ENCODE measurements around the gene PLCD1. TPM values are rescaled to one million over a fixed set of nuclear protein-coding genes. Genes with fewer than 3 reads are reported as not detected.

Gene PLCD1
- total and polyA plus RNA-seq, 2 experiments from 2014 or later, result 16.0 to 24.4 TPM

- no peak for DNase-seq (ENCODE audit: low spot score)
- peaks cover 34% of the 10 kb centered on the region for H3K4me1 ChIP-seq (ENCODE audit: insufficient read depth)
- H3K27me3 ChIP-seq (ENCODE audit: insufficient read depth), result no peaks in the 10 kb centered on the region
- no peak for ATAC-seq
- no peaks in the 10 kb centered on the region for H3F3A ChIP-seq (replicated peaks; ENCODE audit: low read depth)
- H3K36me3 ChIP-seq (ENCODE audit: insufficient read depth), result no peaks in the 10 kb centered on the region
- H3K27ac ChIP-seq (ENCODE audit: low read depth), result peak overlapping the region; percentile 88; the same call in 1 of the 2 replicates
- H2AFZ ChIP-seq, result no peak overlapping the region
- Mint-ChIP-seq H3K36me3 (ENCODE audit: low read depth) (peaks cover 4% of the 10 kb centered on the region; the same call in 2 of the 3 replicates), H3K9me3 (no peaks in the 10 kb centered on the region), H3K27ac (0 out of 2 replicates have a peak overlapping the region, but pooled peaks have one; percentile 96), H3K4me3 (no peak overlapping the region), H3K27me3 (ENCODE audit: insufficient read depth, low read depth, poor library complexity) (peaks cover 2% of the 10 kb centered on the region), H3K4me1 (peaks cover 34% of the 10 kb centered on the region)
- no peaks in the 10 kb centered on the region for H3K79me2 ChIP-seq (replicated peaks; ENCODE audit: insufficient read depth)
- TF ChIP-seq, protein P1, sequence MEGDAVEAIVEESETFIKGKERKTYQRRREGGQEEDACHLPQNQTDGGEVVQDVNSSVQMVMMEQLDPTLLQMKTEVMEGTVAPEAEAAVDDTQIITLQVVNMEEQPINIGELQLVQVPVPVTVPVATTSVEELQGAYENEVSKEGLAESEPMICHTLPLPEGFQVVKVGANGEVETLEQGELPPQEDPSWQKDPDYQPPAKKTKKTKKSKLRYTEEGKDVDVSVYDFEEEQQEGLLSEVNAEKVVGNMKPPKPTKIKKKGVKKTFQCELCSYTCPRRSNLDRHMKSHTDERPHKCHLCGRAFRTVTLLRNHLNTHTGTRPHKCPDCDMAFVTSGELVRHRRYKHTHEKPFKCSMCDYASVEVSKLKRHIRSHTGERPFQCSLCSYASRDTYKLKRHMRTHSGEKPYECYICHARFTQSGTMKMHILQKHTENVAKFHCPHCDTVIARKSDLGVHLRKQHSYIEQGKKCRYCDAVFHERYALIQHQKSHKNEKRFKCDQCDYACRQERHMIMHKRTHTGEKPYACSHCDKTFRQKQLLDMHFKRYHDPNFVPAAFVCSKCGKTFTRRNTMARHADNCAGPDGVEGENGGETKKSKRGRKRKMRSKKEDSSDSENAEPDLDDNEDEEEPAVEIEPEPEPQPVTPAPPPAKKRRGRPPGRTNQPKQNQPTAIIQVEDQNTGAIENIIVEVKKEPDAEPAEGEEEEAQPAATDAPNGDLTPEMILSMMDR (conservative IDR thresholded peaks at IDR 0.05; ENCODE audit: low read depth in 2 of 2), result no peak
- TF ChIP-seq, protein P2, sequence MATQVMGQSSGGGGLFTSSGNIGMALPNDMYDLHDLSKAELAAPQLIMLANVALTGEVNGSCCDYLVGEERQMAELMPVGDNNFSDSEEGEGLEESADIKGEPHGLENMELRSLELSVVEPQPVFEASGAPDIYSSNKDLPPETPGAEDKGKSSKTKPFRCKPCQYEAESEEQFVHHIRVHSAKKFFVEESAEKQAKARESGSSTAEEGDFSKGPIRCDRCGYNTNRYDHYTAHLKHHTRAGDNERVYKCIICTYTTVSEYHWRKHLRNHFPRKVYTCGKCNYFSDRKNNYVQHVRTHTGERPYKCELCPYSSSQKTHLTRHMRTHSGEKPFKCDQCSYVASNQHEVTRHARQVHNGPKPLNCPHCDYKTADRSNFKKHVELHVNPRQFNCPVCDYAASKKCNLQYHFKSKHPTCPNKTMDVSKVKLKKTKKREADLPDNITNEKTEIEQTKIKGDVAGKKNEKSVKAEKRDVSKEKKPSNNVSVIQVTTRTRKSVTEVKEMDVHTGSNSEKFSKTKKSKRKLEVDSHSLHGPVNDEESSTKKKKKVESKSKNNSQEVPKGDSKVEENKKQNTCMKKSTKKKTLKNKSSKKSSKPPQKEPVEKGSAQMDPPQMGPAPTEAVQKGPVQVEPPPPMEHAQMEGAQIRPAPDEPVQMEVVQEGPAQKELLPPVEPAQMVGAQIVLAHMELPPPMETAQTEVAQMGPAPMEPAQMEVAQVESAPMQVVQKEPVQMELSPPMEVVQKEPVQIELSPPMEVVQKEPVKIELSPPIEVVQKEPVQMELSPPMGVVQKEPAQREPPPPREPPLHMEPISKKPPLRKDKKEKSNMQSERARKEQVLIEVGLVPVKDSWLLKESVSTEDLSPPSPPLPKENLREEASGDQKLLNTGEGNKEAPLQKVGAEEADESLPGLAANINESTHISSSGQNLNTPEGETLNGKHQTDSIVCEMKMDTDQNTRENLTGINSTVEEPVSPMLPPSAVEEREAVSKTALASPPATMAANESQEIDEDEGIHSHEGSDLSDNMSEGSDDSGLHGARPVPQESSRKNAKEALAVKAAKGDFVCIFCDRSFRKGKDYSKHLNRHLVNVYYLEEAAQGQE (IDR thresholded peaks at IDR 0.05; ENCODE audit: unreplicated experiment), result no peak
- TF ChIP-seq, protein P3, sequence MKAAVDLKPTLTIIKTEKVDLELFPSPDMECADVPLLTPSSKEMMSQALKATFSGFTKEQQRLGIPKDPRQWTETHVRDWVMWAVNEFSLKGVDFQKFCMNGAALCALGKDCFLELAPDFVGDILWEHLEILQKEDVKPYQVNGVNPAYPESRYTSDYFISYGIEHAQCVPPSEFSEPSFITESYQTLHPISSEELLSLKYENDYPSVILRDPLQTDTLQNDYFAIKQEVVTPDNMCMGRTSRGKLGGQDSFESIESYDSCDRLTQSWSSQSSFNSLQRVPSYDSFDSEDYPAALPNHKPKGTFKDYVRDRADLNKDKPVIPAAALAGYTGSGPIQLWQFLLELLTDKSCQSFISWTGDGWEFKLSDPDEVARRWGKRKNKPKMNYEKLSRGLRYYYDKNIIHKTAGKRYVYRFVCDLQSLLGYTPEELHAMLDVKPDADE (IDR thresholded peaks at IDR 0.05), result no peak
- TF ChIP-seq EZH2 (IDR thresholded peaks at IDR 0.05; ENCODE audit: low read depth, unreplicated experiment), result no peak
- no peak for TF ChIP-seq ZNF462 (CRISPR knock-in tag; IDR thresholded peaks at IDR 0.05)
- no peak for TF ChIP-seq ZNF114 (CRISPR knock-in tag; IDR thresholded peaks at IDR 0.05)
- no peak for TF ChIP-seq NANOG (IDR thresholded peaks at IDR 0.05; ENCODE audit: borderline replicate concordance)
- no peak for TF ChIP-seq STAT1 (IDR thresholded peaks at IDR 0.05; ENCODE audit: unreplicated experiment)
- TF ChIP-seq POLR2AphosphoS5 (IDR thresholded peaks at IDR 0.05; ENCODE audit: low read depth), result no peak
- TF ChIP-seq EZH2phosphoT487 (IDR thresholded peaks at IDR 0.05; ENCODE audit: unreplicated experiment), result no peak
- no peak for TF ChIP-seq ZNF331 (CRISPR knock-in tag; IDR thresholded peaks at IDR 0.05; ENCODE audit: low read depth)
- no peak for TF ChIP-seq JUNB (IDR thresholded peaks at IDR 0.05; ENCODE audit: unreplicated experiment)
- no peak for TF ChIP-seq CREB1 (CRISPR knock-in tag; IDR thresholded peaks at IDR 0.05; ENCODE audit: low read depth)
- H3K4me2 ChIP-seq, result no peak overlapping the region
- no peaks in the 10 kb centered on the region for H4K20me1 ChIP-seq (replicated peaks; ENCODE audit: insufficient read depth)
- H3K9me2 ChIP-seq (ENCODE audit: insufficient read depth), result no peaks in the 10 kb centered on the region
- H3K4me3 ChIP-seq, result no peak overlapping the region
Observed at GRCh38 chr3:37963635-37964034, 65.8 kb downstream of the PLCD1 start.
